K562 treated with DMSO at 1 percent for 24 hours (cell line): ENCODE measurements around the gene NPNT. TPM values are rescaled to one million over a fixed set of nuclear protein-coding genes. Genes with fewer than 3 reads are reported as not detected.

Experiments used
- total RNA-seq: library from RNA; unstranded; fragments of 300-600 nt; gene quantifications from 2 replicates; pipeline ENCODE4 v1.2.3, GENCODE V29; 2022; ENCODE audit warnings: low read depth; ENCODE audit not compliant: insufficient read depth

NPNT gene
- total RNA-seq: not detected in 2 replicates

DNA sequence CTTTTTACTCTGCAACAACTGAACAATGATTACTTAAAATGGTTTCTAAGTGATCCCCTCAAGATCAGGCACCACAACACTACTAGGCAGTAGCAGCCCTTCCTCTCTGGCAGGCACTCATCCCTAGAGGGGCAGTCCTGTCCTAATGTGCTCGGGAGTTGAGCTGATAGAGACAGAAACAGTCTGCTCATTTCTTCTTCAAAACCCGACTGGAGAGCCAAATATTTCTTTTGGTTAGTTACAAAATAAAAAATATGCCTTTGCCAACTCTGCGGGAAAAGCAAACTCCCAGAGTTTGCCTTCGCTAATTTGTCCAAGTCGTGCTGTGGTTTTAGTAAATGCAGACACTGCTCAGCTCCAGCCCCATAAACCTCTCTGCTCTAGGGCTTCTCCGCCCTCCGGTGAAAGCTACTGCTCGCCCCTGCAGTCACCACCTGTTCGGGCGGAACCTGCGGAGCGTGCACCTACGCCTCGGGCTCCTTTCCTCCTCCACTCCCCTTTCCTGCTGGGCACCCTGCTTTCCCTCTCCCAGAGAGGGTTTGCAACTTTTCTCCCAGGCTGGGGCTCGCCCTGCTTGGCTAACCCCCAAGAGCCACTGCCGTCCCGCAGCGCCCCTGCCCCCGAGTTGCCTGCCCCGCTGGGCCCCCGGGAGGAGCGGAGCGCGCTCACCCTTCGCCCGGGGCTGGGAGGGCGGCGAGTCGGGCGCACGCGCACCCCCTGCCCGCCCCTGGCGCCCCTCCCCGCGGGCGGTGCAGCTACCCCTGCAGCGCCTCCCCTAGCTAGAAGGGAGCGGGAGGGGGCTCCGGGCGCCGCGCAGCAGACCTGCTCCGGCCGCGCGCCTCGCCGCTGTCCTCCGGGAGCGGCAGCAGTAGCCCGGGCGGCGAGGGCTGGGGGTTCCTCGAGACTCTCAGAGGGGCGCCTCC, at the start of gene NPNT:
Gene NPNT (plus strand): TSS at position 812 of the 923 bp plus-strand sequence. CDS start 182 bp downstream, outside the sequence.

Other genes starting within 250 kb of the NPNT start
- gene INTS12, start 186.8 kb upstream of the NPNT start, total RNA-seq: 16.5 and 22.8 TPM in 2 replicates
- 4.5 and 6.8 TPM in 2 replicates for gene GSTCD, start 186.7 kb upstream of the NPNT start, total RNA-seq